ENCODE measurements around the gene ARSJ. TPM values are rescaled to one million over a fixed set of nuclear protein-coding genes. Genes with fewer than 3 reads are reported as not detected.

ARSJ gene
- total and polyA plus RNA-seq, 2 donors = 1.1 to 3.1 TPM

DNA sequence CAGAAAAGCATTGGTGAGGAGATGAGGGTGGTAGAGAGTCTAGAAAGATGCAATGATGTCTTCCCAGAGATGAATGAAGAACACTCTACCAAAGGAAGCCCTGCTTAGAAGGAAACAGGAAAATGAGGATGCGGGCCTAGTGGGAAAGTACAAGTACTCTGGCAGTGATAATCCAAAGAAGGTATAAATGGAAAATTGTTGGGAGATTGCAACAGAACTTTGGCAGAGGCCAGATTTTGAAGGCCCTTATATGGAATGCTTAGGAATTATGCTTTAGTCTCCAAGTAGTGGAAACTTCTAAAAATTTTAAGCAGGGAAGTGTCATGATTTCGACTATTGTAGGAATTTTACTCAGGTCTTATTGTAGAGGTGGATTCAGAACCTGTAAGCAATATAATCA is 11.0 kb downstream of the ARSJ start:
- H3K27me3 ChIP-seq (ENCODE audit: control insufficient read depth in 2 of 2, insufficient read depth in 1 of 2, low read length in 1 of 2) = no peaks in the 10 kb centered on the region
- no peaks in the 10 kb centered on the region for H3K9me3 ChIP-seq (ENCODE audit: control insufficient read depth in 2 of 2, insufficient read depth in 1 of 2, low read length in 1 of 2)
- no peak overlapping the region for H3K4me3 ChIP-seq (ENCODE audit: low read length in 2 of 2)
- no peak overlapping the region for H3K27ac ChIP-seq (ENCODE audit: low read depth in 1 of 2, low read length in 1 of 2)
- H3K36me3 ChIP-seq (ENCODE audit: control insufficient read depth in 2 of 2, insufficient read depth in 2 of 2, low read length in 1 of 2) = no peaks in the 10 kb centered on the region
- DNase-seq (ENCODE audit: low read depth in 6 of 9, low spot score in 9 of 9) = no peak
- no peaks in the 10 kb centered on the region for H3K4me1 ChIP-seq (ENCODE audit: control insufficient read depth in 2 of 2, insufficient read depth in 2 of 2, low read length in 2 of 2)
- WGBS = 95% methylated on average over 2 of the region's 2 CpGs

GRCh38 chr4:113967687-113968086 is 11.8 kb downstream of the ARSJ start:
- Histone ChIP-seq H3K4me3 (ENCODE audit: low read length in 2 of 2) (no peak overlapping the region), H3K36me3 (ENCODE audit: control insufficient read depth in 2 of 2, insufficient read depth in 2 of 2, low read length in 1 of 2) (no peaks in the 10 kb centered on the region), H3K27me3 (ENCODE audit: control insufficient read depth in 2 of 2, insufficient read depth in 1 of 2, low read length in 1 of 2) (no peaks in the 10 kb centered on the region), H3K4me1 (ENCODE audit: control insufficient read depth in 2 of 2, insufficient read depth in 2 of 2, low read length in 2 of 2) (no peaks in the 10 kb centered on the region), H3K27ac (ENCODE audit: low read depth in 1 of 2, low read length in 1 of 2) (no peak overlapping the region), H3K9me3 (ENCODE audit: control insufficient read depth in 2 of 2, insufficient read depth in 1 of 2, low read length in 1 of 2) (no peaks in the 10 kb centered on the region)
- DNase-seq (ENCODE audit: low read depth in 6 of 9, low spot score in 9 of 9) = no peak

DNA sequence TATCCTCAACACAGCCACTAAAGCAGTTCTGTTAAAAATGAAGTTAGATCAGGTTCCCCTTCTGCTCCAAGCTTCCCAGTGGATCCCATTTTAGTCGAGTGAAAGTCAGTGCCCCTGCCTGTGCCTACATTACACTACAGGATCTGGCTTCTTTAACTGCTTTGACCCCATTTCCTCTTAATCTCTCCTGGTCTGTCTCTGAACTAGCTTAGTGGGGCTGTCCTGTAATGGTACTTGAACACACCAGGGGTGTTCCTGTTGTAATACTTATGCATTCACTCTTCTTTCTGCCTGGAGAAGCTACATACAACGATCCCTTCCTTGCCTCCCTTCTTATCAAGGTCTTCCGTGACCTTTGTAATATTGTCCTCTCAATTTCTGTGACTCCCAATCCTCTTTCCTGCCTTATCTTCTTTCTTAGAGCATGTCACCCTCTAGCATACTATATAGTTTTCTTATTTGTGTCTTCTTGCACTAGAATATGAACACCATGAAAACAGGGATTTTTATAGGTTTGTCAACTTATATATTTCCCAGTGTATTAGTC is 16.7 kb downstream of the ARSJ start:
- no peaks in the 10 kb centered on the region for H3K4me1 ChIP-seq (ENCODE audit: control insufficient read depth in 2 of 2, insufficient read depth in 2 of 2, low read length in 2 of 2)
- no peak overlapping the region for H3K4me3 ChIP-seq (ENCODE audit: low read length in 2 of 2)
- 89% methylated on average over 3 of the region's 3 CpGs for WGBS

DNA sequence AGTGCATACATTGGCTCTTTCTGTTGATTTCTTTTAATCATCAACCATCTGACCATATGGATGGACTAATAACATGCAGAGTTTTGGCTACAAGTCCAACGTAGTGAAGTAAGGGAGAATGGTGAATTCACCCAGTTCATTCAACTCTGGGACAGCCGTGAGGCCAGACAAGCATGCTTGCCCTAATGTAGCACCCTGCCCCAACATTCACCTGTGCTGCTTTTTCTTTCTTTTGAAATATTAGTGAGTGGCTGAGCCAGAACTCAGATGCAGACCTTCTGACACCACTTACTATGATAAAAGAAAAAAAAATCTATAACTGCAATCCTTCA is 17.5 kb downstream of the ARSJ start:
- no peak for DNase-seq (ENCODE audit: low read depth in 6 of 9, low spot score in 9 of 9)
- Histone ChIP-seq H3K9me3 (ENCODE audit: control insufficient read depth in 2 of 2, insufficient read depth in 1 of 2, low read length in 1 of 2) (no peaks in the 10 kb centered on the region), H3K36me3 (ENCODE audit: control insufficient read depth in 2 of 2, insufficient read depth in 2 of 2, low read length in 1 of 2) (no peaks in the 10 kb centered on the region), H3K4me3 (ENCODE audit: low read length in 2 of 2) (no peak overlapping the region), H3K4me1 (ENCODE audit: control insufficient read depth in 2 of 2, insufficient read depth in 2 of 2, low read length in 2 of 2) (no peaks in the 10 kb centered on the region), H3K27me3 (ENCODE audit: control insufficient read depth in 2 of 2, insufficient read depth in 1 of 2, low read length in 1 of 2) (no peaks in the 10 kb centered on the region), H3K27ac (ENCODE audit: low read depth in 1 of 2, low read length in 1 of 2) (no peak overlapping the region)
- WGBS = 93% methylated on average over 2 of the region's 2 CpGs

More for the DNA sequence above, 16.7 kb downstream of the ARSJ start:
- H3K9me3 ChIP-seq (ENCODE audit: control insufficient read depth in 2 of 2, insufficient read depth in 1 of 2, low read length in 1 of 2) = no peaks in the 10 kb centered on the region
- no peak overlapping the region for H3K27ac ChIP-seq (ENCODE audit: low read depth in 1 of 2, low read length in 1 of 2)
- no peaks in the 10 kb centered on the region for H3K27me3 ChIP-seq (ENCODE audit: control insufficient read depth in 2 of 2, insufficient read depth in 1 of 2, low read length in 1 of 2)
- H3K36me3 ChIP-seq (ENCODE audit: control insufficient read depth in 2 of 2, insufficient read depth in 2 of 2, low read length in 1 of 2) = no peaks in the 10 kb centered on the region
- no peak for DNase-seq (ENCODE audit: low read depth in 6 of 9, low spot score in 9 of 9)

GRCh38 chr4:113960684-113961321 is 18.6 kb downstream of the ARSJ start:
- H3K4me1 ChIP-seq (ENCODE audit: control insufficient read depth in 2 of 2, insufficient read depth in 2 of 2, low read length in 2 of 2) = no peaks in the 10 kb centered on the region
- no peak for DNase-seq (ENCODE audit: low read depth in 6 of 9, low spot score in 9 of 9)
- no peaks in the 10 kb centered on the region for H3K9me3 ChIP-seq (ENCODE audit: control insufficient read depth in 2 of 2, insufficient read depth in 1 of 2, low read length in 1 of 2)
- H3K27me3 ChIP-seq (ENCODE audit: control insufficient read depth in 2 of 2, insufficient read depth in 1 of 2, low read length in 1 of 2) = no peaks in the 10 kb centered on the region
- H3K4me3 ChIP-seq (ENCODE audit: low read length in 2 of 2) = no peak overlapping the region
- WGBS = 83% methylated on average over 3 of the region's 3 CpGs
- H3K36me3 ChIP-seq (ENCODE audit: control insufficient read depth in 2 of 2, insufficient read depth in 2 of 2, low read length in 1 of 2) = no peaks in the 10 kb centered on the region
- H3K27ac ChIP-seq (ENCODE audit: low read depth in 1 of 2, low read length in 1 of 2) = no peak overlapping the region

DNA sequence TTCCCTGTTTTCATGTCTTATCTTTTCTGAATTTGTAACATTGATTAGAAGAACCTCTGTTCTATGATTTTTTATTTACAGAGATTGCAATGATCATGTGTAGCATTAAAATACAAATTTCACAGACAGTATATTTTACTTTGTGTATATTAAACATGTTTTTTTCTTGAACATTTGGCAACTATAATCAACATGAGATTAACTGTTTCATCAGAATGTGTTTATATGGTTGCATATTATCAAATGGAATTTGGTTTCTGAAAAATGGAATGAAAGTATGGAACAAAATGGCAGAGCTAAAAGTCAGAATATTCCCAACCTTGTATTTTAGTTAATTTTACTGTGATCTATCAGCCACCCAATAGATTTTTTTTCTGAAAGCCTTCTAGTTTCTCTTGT is 19.9 kb downstream of the ARSJ start:
- Histone ChIP-seq H3K27me3 (ENCODE audit: control insufficient read depth in 2 of 2, insufficient read depth in 1 of 2, low read length in 1 of 2) (no peaks in the 10 kb centered on the region), H3K4me3 (ENCODE audit: low read length in 2 of 2) (no peak overlapping the region), H3K36me3 (ENCODE audit: control insufficient read depth in 2 of 2, insufficient read depth in 2 of 2, low read length in 1 of 2) (no peaks in the 10 kb centered on the region), H3K4me1 (ENCODE audit: control insufficient read depth in 2 of 2, insufficient read depth in 2 of 2, low read length in 2 of 2) (no peaks in the 10 kb centered on the region), H3K9me3 (ENCODE audit: control insufficient read depth in 2 of 2, insufficient read depth in 1 of 2, low read length in 1 of 2) (no peaks in the 10 kb centered on the region), H3K27ac (ENCODE audit: low read depth in 1 of 2, low read length in 1 of 2) (no peak overlapping the region)
- DNase-seq (ENCODE audit: low read depth in 6 of 9, low spot score in 9 of 9) = no peak

- Histone ChIP-seq H3K27me3 (ENCODE audit: control insufficient read depth in 2 of 2, insufficient read depth in 1 of 2, low read length in 1 of 2) (no peaks in the 10 kb centered on the region), H3K4me3 (ENCODE audit: low read length in 2 of 2) (no peak overlapping the region), H3K36me3 (ENCODE audit: control insufficient read depth in 2 of 2, insufficient read depth in 2 of 2, low read length in 1 of 2) (no peaks in the 10 kb centered on the region), H3K9me3 (ENCODE audit: control insufficient read depth in 2 of 2, insufficient read depth in 1 of 2, low read length in 1 of 2) (no peaks in the 10 kb centered on the region), H3K27ac (ENCODE audit: low read depth in 1 of 2, low read length in 1 of 2) (no peak overlapping the region), H3K4me1 (ENCODE audit: control insufficient read depth in 2 of 2, insufficient read depth in 2 of 2, low read length in 2 of 2) (no peaks in the 10 kb centered on the region)
- no peak for DNase-seq (ENCODE audit: low read depth in 6 of 9, low spot score in 9 of 9)
- 91% methylated on average over 8 of the region's 8 CpGs for WGBS
Observed at GRCh38 chr4:113958766-113959538, 20.5 kb downstream of the ARSJ start.

DNA sequence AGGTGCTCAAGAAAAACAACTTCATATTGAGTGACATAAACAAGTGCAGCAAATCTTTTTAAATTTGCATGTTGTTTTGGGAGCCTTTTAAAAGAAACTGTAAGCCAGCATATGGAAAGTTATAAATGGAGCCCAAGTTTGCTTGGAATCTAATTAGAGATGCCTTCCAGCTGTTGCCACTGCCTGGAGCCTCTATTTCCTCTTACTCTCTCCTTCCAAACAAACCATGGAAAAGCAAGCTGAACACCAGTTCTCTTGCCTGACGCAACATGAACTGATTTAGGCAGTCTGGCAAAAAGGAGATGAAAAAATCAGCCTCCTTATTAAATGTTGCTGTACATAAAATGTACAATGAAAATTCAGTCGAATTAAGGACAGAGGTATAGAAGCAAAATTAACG is 21.5 kb downstream of the ARSJ start:
- H3K27me3 ChIP-seq (ENCODE audit: control insufficient read depth in 2 of 2, insufficient read depth in 1 of 2, low read length in 1 of 2) = no peaks in the 10 kb centered on the region
- H3K9me3 ChIP-seq (ENCODE audit: control insufficient read depth in 2 of 2, insufficient read depth in 1 of 2, low read length in 1 of 2) = no peaks in the 10 kb centered on the region
- no peak overlapping the region for H3K27ac ChIP-seq (ENCODE audit: low read depth in 1 of 2, low read length in 1 of 2)
- H3K4me1 ChIP-seq (ENCODE audit: control insufficient read depth in 2 of 2, insufficient read depth in 2 of 2, low read length in 2 of 2) = no peaks in the 10 kb centered on the region
- H3K36me3 ChIP-seq (ENCODE audit: control insufficient read depth in 2 of 2, insufficient read depth in 2 of 2, low read length in 1 of 2) = no peaks in the 10 kb centered on the region
- 96% methylated on average over 3 of the region's 3 CpGs for WGBS
- H3K4me3 ChIP-seq (ENCODE audit: low read length in 2 of 2) = no peak overlapping the region
- DNase-seq (ENCODE audit: low read depth in 6 of 9, low spot score in 9 of 9) = no peak

- Histone ChIP-seq H3K4me3 (ENCODE audit: low read length in 2 of 2) (no peak overlapping the region), H3K27me3 (ENCODE audit: control insufficient read depth in 2 of 2, insufficient read depth in 1 of 2, low read length in 1 of 2) (no peaks in the 10 kb centered on the region), H3K36me3 (ENCODE audit: control insufficient read depth in 2 of 2, insufficient read depth in 2 of 2, low read length in 1 of 2) (no peaks in the 10 kb centered on the region), H3K9me3 (ENCODE audit: control insufficient read depth in 2 of 2, insufficient read depth in 1 of 2, low read length in 1 of 2) (no peaks in the 10 kb centered on the region), H3K27ac (ENCODE audit: low read depth in 1 of 2, low read length in 1 of 2) (no peak overlapping the region), H3K4me1 (ENCODE audit: control insufficient read depth in 2 of 2, insufficient read depth in 2 of 2, low read length in 2 of 2) (no peaks in the 10 kb centered on the region)
- DNase-seq (ENCODE audit: low read depth in 6 of 9, low spot score in 9 of 9) = no peak
- WGBS = 91% methylated on average over 3 of the region's 3 CpGs
Observed at GRCh38 chr4:113955948-113956347, 23.5 kb downstream of the ARSJ start.
